Kidney epithelial cell (primary cell): Measurements from ENCODE around the gene PIEZO2. TPM values are rescaled to one million over a fixed set of nuclear protein-coding genes. Genes with fewer than 3 reads are reported as not detected.
"Not testable (repeated sequence)": the region's sequence is repeated elsewhere in the genome, so short reads cannot be mapped to it uniquely, and the experiment has no call there.

Source experiments
- DNase-seq: peaks from one replicate; pipeline ENCODE4 v3.0.0-alpha.2; 2010; ENCODE audit warnings: low read depth
- H3K27me3 ChIP-seq: 2 replicates; pipeline ENCODE4 v1.6.0; 2011; ENCODE audit warnings: low read length; ENCODE audit not compliant: control insufficient read depth, insufficient read depth
- H3K36me3 ChIP-seq: 2 replicates; pipeline ENCODE4 v1.5.1; 2011; ENCODE audit warnings: low read length; ENCODE audit not compliant: control insufficient read depth, insufficient read depth
- H3K4me3 ChIP-seq: 2 replicates; pipeline ENCODE4 v1.5.1; 2011; ENCODE audit warnings: low read depth, mild to moderate bottlenecking, control low read depth, low read length
- total RNA-seq: library from RNA; depleted of rRNA; stranded (reverse); fragments of >200 nt; gene quantifications from 2 replicates; pipeline ENCODE4 v1.2.3, GENCODE V29; 2015
- TF ChIP-seq, protein P1 (sequence below): IDR thresholded peaks from 2 replicates; pipeline ENCODE4 v1.5.1; 2011; ENCODE audit warnings: mild to moderate bottlenecking, moderate library complexity, low read length, control low read depth, inconsistent platforms; ENCODE audit not compliant: insufficient read depth, poor library complexity, severe bottlenecking

The PIEZO2 gene
- total RNA-seq, 1 donor from 2014 or later: 1.8 TPM

DNA sequence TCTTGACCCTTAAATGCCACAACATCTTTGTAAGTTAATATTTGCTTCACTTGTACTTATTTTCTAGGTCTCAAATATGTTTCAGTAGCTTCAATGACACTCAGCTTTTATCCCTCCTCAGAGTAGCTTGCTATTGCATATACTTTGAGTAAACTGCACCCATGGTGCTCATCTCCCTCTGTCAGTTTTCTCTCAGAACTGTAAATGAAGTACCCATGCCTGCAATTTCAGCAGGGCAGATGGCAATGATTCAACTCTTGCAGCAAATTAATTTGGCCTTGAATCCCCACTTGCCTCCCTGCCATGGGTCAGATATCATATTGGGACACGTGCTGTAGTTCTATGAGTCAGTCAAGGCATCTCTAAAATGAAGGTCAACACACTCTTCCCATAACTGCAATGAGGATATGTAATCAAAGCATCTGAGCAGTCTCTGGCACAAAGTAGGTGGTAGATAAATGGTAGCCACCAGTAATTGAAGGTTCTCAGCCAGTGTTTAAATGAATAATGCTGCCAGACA, 225.8 kb downstream of the PIEZO2 start:
- Histone ChIP-seq H3K27me3 (no peaks in the 10 kb centered on the region), H3K4me3 (no peak overlapping the region), H3K36me3 (no peaks in the 10 kb centered on the region)
- TF ChIP-seq, protein P1, sequence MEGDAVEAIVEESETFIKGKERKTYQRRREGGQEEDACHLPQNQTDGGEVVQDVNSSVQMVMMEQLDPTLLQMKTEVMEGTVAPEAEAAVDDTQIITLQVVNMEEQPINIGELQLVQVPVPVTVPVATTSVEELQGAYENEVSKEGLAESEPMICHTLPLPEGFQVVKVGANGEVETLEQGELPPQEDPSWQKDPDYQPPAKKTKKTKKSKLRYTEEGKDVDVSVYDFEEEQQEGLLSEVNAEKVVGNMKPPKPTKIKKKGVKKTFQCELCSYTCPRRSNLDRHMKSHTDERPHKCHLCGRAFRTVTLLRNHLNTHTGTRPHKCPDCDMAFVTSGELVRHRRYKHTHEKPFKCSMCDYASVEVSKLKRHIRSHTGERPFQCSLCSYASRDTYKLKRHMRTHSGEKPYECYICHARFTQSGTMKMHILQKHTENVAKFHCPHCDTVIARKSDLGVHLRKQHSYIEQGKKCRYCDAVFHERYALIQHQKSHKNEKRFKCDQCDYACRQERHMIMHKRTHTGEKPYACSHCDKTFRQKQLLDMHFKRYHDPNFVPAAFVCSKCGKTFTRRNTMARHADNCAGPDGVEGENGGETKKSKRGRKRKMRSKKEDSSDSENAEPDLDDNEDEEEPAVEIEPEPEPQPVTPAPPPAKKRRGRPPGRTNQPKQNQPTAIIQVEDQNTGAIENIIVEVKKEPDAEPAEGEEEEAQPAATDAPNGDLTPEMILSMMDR: no peak
- DNase-seq: no peak

DNA sequence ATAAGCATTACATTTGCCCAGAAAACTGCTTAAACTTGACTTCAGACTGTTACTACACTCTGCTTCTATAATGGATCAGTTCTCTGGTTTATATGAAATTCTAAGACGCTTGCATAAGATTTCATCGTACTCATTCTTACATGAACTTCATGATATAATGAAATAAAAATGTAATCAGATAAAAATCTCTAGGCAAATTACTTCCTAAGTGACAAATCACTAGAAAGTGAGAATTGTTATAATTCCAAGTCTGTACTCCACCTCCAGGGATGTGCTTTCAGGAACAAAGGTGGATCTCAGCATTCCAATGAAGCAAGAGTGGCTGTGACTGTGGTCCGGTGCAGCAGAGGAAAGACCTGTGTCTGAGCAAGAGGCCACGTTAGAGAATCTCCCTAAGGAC, 226.2 kb downstream of the PIEZO2 start:
- Histone ChIP-seq H3K36me3 (no peaks in the 10 kb centered on the region), H3K4me3 (no peak overlapping the region), H3K27me3 (no peaks in the 10 kb centered on the region)
- no peak for DNase-seq
- TF ChIP-seq, protein P1: no peak

DNA sequence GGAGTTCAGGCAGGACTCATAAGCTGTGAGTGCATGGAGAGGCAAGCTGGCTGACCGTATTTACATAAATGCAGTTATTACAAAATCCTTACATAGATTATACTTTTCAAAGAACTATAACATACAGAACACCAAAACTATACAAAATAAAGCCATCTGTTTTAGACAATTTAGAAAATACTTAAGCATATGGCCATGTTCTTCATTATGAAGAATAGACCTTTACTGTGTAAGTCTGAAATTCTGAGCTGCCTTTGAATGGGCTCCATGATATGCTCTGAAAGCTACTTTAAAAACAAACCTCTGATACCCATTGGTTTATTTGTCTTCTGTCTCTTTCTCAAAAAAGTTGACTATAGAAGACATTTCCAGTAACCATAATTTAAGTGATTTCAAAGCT, 226.7 kb downstream of the PIEZO2 start:
- not testable (repeated sequence) for H3K4me3 ChIP-seq, H3K36me3 ChIP-seq, DNase-seq, H3K27me3 ChIP-seq

DNA sequence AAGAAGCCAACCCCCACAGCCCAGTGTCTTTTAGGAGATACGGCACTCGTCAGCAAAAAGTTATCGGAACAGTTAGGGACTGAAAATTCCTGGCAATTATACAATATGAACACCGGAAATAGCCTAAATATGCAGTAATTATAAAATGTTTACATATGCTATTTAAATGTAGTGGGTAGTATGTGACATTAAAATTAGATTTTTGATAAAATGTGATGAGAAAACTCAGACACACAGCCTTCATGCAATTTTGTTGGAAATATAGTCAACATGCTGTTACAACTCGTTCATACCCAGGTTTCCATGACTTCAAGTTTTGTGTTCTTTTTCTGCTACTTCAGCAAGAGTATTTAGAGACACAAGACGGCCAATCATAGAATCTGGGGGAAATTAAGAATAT, 229.1 kb downstream of the PIEZO2 start:
- not testable (repeated sequence) for DNase-seq, H3K36me3 ChIP-seq, H3K4me3 ChIP-seq, H3K27me3 ChIP-seq

DNA sequence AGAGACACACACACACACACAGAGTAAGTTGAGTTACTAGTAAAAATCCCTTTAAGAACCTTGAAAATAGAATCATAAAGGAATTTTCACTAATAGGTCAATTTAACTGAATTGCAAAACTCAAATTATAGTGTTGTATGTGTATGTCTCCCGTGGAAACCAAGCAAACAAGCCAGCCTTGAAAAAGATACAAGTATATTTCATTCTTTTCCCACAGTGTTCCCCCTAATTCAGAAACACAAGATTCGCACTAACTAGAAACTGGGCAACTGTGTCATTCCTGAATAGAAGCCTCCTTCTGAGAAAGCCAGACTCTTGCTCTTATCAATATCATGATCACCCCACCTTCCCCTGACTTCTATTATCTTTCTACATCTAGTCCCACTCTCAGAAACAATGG, 229.5 kb downstream of the PIEZO2 start:
- Histone ChIP-seq H3K27me3 (no peaks in the 10 kb centered on the region), H3K4me3 (no peak overlapping the region), H3K36me3 (no peaks in the 10 kb centered on the region)
- TF ChIP-seq, protein P1: no peak
- no peak for DNase-seq

DNA sequence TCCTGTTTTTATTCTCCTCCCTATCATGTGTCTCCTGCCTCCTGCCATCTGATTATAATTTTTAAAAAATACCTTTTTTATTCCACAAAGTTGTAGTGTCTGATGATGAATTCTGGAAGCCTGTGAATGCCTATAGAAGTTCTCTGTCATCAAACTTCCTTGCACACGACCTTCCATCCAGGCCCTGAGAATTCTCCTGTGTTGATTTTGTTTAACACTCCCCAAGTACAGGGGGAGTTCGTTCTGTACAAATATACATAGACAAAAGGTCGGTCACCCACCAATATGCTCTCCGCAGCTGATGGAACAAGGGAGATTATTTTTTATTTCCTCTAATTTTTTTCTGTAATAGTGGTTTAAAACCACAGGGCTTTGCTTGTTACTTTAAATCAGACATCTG, 232.5 kb downstream of the PIEZO2 start:
- TF ChIP-seq, protein P1: no peak

DNA sequence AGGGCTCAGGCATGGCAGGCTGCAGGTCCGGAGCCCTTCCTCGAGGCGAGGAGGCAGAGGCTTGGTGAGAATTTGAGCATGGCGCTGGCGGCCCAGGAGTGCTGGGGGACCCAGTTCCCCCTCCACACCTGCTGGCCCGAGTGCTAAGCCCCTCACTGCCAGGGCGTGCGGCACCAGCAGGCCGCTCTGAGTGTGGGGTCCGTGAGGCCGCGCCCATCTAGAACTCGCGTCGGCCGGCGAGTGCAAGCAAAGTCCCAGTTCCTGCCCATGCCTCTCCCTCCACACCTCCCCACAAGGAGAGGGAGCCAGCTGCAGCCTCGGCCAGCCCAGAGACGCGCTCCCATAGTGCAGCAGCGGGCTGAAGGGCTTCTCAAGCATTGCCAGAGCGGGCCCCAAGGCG, 233.0 kb downstream of the PIEZO2 start:
- H3K4me3 ChIP-seq: no peak overlapping the region
- H3K36me3 ChIP-seq: no peaks in the 10 kb centered on the region
- no peaks in the 10 kb centered on the region for H3K27me3 ChIP-seq
- DNase-seq: no peak
- TF ChIP-seq, protein P1: no peak

More for the DNA sequence above, 232.5 kb downstream of the PIEZO2 start:
- Histone ChIP-seq H3K36me3 (no peaks in the 10 kb centered on the region), H3K4me3 (no peak overlapping the region), H3K27me3 (no peaks in the 10 kb centered on the region)
- no peak for DNase-seq

DNA sequence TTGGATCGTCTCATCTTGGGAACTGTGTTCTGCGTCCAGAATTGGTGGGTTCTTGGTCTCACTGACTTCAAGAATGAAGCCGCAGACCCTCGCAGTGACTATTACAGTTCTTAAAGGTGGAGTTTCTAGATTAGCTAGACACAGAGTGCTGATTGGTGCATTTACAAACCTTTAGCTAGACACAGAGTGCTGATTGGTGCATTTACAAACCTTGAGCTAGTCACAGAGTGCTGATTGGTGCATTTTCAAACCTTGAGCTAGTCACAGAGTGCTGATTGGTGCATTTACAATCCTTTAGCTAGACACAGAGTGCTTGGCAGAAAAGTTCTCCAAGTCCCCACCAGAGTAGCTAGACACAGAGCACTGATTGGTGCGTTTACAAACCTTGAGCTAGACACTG, 233.6 kb downstream of the PIEZO2 start:
- DNase-seq, H3K36me3 ChIP-seq, H3K4me3 ChIP-seq, H3K27me3 ChIP-seq: not testable (repeated sequence)

DNA sequence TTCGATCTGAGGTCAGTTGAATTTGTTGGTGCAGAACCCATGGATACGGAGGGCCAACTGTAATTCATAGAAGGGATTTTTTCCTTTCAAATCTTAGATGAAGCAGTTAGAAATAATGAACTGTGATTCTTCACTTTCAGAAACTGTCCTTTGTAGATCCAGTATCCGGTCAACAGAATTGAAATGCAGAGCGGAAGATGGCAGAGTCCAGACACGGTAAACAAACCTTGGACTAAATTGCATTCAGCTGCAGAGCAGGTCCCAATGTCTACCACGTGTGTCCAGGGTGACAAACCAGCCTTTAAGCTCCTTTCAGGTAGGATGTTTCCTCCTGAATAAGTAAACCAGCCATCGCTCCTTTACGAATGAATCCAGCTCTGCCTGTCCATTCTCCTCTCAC, 234.8 kb downstream of the PIEZO2 start:
- H3K27me3 ChIP-seq, H3K36me3 ChIP-seq, DNase-seq, H3K4me3 ChIP-seq: not testable (repeated sequence)
